Measurements from ENCODE around the gene SRI. TPM values are rescaled to one million over a fixed set of nuclear protein-coding genes. Genes with fewer than 3 reads are reported as not detected.

Gene SRI
- total RNA-seq, 2 experiments from 2014 or later, result 152 to 168 TPM

DNA sequence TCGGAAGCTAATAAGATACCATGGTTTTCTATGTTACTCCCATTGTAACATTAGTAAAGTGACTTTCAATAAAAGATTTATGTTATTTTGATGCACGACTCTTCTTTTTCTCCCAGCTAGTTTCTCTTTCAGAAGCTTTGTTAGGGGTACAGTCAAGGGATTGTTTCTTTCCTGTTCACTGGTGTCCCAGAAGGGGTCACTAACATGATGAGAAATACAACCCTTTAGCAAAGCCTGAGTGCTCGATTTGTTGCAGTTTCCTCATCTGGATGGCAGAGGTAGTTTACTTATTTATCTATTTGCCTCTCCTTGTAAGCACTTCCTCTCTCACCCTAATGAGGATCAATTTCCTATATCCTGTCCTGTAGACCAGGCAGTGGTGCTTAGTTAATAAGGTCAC, 17.0 kb downstream of the SRI start:
- Mint-ChIP-seq H3K4me1 (ENCODE audit: low read depth) (peaks cover 13% of the 10 kb centered on the region), H3K9me3 (no peaks in the 10 kb centered on the region), H3K27ac (no peak overlapping the region), H3K4me3 (no peak overlapping the region), H3K36me3 (ENCODE audit: low read depth) (peaks cover 36% of the 10 kb centered on the region), H3K27me3 (ENCODE audit: low read depth) (no peaks in the 10 kb centered on the region)
- DNase-seq, result no peak
- CTCF ChIA-PET, result interaction anchor here (0.7 kb wide), 1 partner anchor 732 kb away, joined by 3 read pairs; no protein-coding TSS in a partner anchor
- intact Hi-C loops (cut with micrococcal nuclease), result no loop called here

DNA sequence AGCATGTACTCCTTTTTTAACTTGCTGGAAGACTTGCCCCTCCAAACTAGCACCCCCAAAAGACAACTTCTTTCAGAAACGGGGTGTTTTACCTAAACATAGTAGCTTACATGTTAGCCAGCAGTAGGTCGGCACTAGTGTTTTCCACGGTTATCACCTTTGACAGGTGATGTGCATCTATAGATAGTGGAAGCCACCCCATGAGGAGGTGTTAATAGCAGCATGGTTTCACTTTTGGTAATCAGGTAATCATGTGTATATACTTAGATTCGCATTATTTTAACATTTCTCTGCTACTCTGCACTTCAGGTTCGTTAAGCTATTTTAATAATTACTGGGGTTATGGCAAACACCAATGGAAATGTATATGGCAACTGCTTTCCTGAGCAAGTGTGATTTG, 17.6 kb downstream of the SRI start:
- DNase-seq, result no peak
- H3K4me3 Mint-ChIP-seq, result no peak overlapping the region
- H3K4me1 Mint-ChIP-seq (ENCODE audit: low read depth), result peaks cover 13% of the 10 kb centered on the region
- CTCF ChIA-PET, result interaction anchor here (0.7 to 1.2 kb wide), 2 partner anchors 10 to 733 kb away, joined by 3 to 4 read pairs; no protein-coding TSS in a partner anchor
- peaks cover 32% of the 10 kb centered on the region for H3K36me3 Mint-ChIP-seq (ENCODE audit: low read depth)
- H3K9me3 Mint-ChIP-seq, result no peaks in the 10 kb centered on the region
- no peaks in the 10 kb centered on the region for H3K27me3 Mint-ChIP-seq (ENCODE audit: low read depth)
- intact Hi-C loops (cut with micrococcal nuclease), result no loop called here
- H3K27ac Mint-ChIP-seq, result no peak overlapping the region

DNA sequence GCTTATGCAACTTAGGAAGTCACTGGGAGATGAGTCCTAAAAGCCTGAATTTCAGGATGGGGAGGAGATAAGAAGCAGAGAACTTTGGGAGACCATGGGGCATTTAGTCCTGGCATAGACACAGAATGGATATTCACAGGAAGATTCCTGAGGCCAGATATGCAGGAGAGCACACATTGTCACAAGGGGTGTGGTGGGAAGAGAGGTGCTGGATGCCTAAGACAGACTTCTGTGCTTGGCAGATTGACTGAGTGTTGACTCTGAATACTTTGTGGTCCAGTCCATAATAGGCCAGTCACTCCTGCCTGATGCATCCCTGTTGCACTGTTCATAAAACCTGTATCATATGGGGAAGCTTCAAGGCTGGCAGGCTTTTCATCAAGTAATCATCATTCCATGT, 18.5 kb downstream of the SRI start:
- H3K27ac Mint-ChIP-seq, result no peak overlapping the region
- no peaks in the 10 kb centered on the region for H3K27me3 Mint-ChIP-seq (ENCODE audit: low read depth)
- peaks cover 13% of the 10 kb centered on the region for H3K4me1 Mint-ChIP-seq (ENCODE audit: low read depth)
- intact Hi-C loops (cut with micrococcal nuclease), result no loop called here
- CTCF ChIA-PET, result interaction anchor here (1.2 kb wide), 1 partner anchor 11 kb away, joined by 4 read pairs; no protein-coding TSS in a partner anchor
- no peak overlapping the region for H3K4me3 Mint-ChIP-seq
- peaks cover 29% of the 10 kb centered on the region for H3K36me3 Mint-ChIP-seq (ENCODE audit: low read depth)
- no peak for DNase-seq
- no peaks in the 10 kb centered on the region for H3K9me3 Mint-ChIP-seq

DNA sequence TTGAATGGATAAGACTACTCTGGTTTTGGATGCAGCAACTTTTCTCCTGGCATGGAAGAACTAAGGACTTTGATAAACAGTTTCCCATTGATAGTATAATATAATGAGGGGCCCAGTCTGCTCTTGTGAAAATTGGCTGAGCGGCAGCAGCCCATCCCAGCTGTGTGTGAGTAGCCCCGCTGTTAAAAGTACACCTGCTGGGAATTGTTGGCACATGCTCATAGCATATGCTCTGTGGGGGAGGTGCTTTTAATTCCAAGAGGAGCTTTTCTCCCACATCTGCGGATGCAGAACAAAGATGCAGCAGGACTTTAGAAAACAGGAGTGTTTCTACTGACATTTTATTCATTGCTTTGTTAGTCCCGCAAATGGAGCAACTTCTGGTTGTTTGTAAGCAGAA, 19.0 kb downstream of the SRI start:
- Mint-ChIP-seq H3K9me3 (no peaks in the 10 kb centered on the region), H3K27ac (no peak overlapping the region), H3K4me1 (ENCODE audit: low read depth) (peaks cover 13% of the 10 kb centered on the region), H3K4me3 (no peak overlapping the region), H3K27me3 (ENCODE audit: low read depth) (no peaks in the 10 kb centered on the region), H3K36me3 (ENCODE audit: low read depth) (peaks cover 23% of the 10 kb centered on the region)
- no peak for DNase-seq
- CTCF ChIA-PET, result no interaction called here
- intact Hi-C loops (cut with micrococcal nuclease), result no loop called here

DNA sequence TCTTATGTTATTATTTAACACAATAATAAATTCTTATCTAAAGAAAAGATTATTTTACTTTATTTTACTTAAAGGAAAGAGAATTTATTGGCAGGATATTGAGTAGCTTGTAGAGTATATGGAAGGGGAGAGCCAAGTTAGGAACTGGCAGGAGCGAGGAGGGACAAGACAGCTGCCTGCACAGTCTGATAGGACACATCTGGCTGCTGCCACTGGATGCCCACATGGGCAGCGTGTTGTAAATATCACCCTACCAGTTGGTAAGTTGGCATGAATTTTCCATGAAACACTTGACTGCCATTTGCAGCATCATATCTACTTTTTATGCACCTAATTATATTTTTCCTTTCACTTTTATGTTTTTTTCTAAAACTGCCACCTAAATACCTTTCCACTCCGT, 19.6 kb downstream of the SRI start:
- CTCF ChIA-PET, result no interaction called here
- intact Hi-C loops (cut with micrococcal nuclease), result no loop called here
- no peak for DNase-seq
- no peak overlapping the region for H3K4me3 Mint-ChIP-seq
- H3K27me3 Mint-ChIP-seq (ENCODE audit: low read depth), result no peaks in the 10 kb centered on the region
- H3K9me3 Mint-ChIP-seq, result no peaks in the 10 kb centered on the region
- H3K27ac Mint-ChIP-seq, result no peak overlapping the region
- H3K4me1 Mint-ChIP-seq (ENCODE audit: low read depth), result peaks cover 13% of the 10 kb centered on the region
- peaks cover 22% of the 10 kb centered on the region for H3K36me3 Mint-ChIP-seq (ENCODE audit: low read depth)

DNA sequence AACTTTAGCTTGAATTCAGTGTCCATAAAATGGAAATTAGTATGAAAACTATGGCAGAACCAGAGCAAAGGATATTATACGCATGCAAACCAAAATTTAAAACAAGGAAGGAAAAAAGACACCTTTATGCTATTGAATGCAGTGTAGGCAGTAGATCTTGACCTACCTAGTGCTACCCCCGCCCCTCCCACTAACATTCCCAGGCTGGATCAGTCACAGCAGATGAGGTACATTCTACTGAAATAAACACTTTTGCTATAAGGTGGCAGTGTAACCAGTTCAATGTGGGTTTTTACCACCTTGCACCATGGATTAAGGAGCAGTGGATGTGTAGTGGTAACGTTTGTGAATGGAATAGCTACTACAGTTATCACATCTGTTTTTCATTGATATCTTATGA, 27.9 kb downstream of the SRI start:
- H3K27me3 Mint-ChIP-seq (ENCODE audit: low read depth), result no peaks in the 10 kb centered on the region
- intact Hi-C loops (cut with micrococcal nuclease), result no loop called here
- H3K9me3 Mint-ChIP-seq, result no peaks in the 10 kb centered on the region
- H3K4me1 Mint-ChIP-seq (ENCODE audit: low read depth), result no peaks in the 10 kb centered on the region
- peaks cover 2% of the 10 kb centered on the region for H3K36me3 Mint-ChIP-seq (ENCODE audit: low read depth)
- no peak overlapping the region for H3K4me3 Mint-ChIP-seq
- CTCF ChIA-PET, result no interaction called here
- DNase-seq, result no peak
- H3K27ac Mint-ChIP-seq, result no peak overlapping the region

DNA sequence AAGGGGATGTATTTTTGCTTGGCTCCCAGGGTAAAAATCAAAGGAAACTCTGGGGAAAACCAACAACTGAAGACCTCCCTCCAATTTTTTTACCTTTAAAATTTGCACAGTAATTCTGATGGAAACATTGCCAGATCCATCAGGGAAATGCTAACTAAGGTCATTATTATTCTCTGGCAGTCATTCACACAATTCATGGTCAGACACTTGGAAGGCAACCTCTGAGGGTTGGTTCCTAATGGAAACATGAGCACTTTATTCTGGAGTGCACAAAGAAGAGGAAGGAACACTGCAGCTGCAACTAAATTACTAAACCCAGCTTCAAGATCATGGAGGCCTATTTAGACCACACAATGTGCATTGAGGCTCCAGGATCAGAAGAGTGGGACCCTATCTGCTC, 34.2 kb downstream of the SRI start:
- Mint-ChIP-seq H3K27me3 (ENCODE audit: low read depth) (no peaks in the 10 kb centered on the region), H3K4me1 (ENCODE audit: low read depth) (no peaks in the 10 kb centered on the region)

DNA sequence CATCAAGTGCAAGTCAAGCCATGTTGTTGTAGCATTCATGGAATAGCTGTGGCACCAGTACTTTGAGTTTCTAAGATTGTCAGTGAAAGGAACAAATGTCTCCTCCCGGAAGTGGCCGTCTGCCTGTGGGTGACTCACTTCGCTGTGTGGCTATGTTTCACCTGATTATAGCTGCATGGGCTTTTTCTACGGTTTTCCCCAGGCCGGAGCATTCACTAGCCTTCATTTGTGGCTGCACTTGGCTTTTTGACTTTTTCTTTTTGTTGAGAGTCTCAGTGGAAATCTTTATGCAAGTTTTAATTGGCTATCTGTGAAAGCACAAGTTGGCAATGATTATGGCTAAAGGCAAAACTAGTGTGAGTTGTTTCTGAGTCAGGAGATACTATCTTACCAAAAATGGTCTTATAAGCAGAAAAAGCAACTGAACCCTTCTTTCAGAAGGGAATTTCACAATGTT, 35.0 kb downstream of the SRI start:
- no peaks in the 10 kb centered on the region for H3K4me1 Mint-ChIP-seq (ENCODE audit: low read depth)
- intact Hi-C loops (cut with micrococcal nuclease), result no loop called here
- peaks cover 3% of the 10 kb centered on the region for H3K36me3 Mint-ChIP-seq (ENCODE audit: low read depth)
- H3K27me3 Mint-ChIP-seq (ENCODE audit: low read depth), result no peaks in the 10 kb centered on the region
- CTCF ChIA-PET, result no interaction called here
- H3K27ac Mint-ChIP-seq, result no peak overlapping the region
- H3K4me3 Mint-ChIP-seq, result no peak overlapping the region
- no peak for DNase-seq
- no peaks in the 10 kb centered on the region for H3K9me3 Mint-ChIP-seq

More for the DNA sequence above, 34.2 kb downstream of the SRI start:
- CTCF ChIA-PET, result no interaction called here
- no peak for DNase-seq
- peaks cover 3% of the 10 kb centered on the region for H3K36me3 Mint-ChIP-seq (ENCODE audit: low read depth)
- intact Hi-C loops (cut with micrococcal nuclease), result no loop called here
- H3K27ac Mint-ChIP-seq, result no peak overlapping the region
- no peak overlapping the region for H3K4me3 Mint-ChIP-seq
- no peaks in the 10 kb centered on the region for H3K9me3 Mint-ChIP-seq

DNA sequence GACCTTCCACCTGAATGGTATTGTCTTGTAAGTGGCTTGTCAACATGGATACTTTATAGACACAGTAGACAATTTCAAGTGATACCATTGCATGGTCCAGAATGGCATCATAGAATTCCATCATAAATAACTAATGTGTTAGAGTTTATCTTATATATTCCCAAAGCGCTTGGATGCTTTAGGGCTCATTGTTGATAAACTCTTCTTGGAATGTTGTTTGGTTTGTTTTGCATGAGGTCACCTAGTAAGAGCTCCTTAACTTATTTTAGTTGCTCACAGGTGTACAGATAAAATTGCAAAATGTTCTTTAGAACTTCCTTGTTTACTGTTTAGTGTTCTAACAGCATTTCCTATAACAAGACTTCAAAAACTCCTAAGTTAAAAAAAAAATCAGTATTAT, 36.8 kb downstream of the SRI start:
- CTCF ChIA-PET, result no interaction called here
- DNase-seq, result no peak
- no peak overlapping the region for H3K27ac Mint-ChIP-seq
- H3K4me3 Mint-ChIP-seq, result no peak overlapping the region
- peaks cover 3% of the 10 kb centered on the region for H3K36me3 Mint-ChIP-seq (ENCODE audit: low read depth)
- no peaks in the 10 kb centered on the region for H3K4me1 Mint-ChIP-seq (ENCODE audit: low read depth)
- intact Hi-C loops (cut with micrococcal nuclease), result no loop called here
- H3K9me3 Mint-ChIP-seq, result no peaks in the 10 kb centered on the region
- H3K27me3 Mint-ChIP-seq (ENCODE audit: low read depth), result no peaks in the 10 kb centered on the region

DNA sequence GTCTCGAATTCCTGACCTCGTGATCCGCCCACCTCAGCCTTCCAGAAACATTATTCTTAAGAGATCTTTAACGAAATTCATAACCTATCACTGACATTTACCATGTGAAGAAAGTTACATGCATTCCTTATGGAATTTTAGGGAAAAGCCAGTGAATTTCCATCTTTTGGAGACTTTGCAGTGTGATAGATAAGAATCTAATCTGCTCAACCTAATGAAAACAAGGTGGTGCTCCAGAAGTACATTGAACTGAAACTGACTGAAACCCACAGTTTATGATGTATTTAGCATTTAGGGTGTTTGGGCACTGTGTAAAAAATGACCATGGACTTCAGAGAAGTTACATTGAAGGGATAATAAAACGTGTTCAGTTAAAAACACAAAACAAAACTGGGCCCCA, 43.6 kb downstream of the SRI start:
- no peak for DNase-seq

DNA sequence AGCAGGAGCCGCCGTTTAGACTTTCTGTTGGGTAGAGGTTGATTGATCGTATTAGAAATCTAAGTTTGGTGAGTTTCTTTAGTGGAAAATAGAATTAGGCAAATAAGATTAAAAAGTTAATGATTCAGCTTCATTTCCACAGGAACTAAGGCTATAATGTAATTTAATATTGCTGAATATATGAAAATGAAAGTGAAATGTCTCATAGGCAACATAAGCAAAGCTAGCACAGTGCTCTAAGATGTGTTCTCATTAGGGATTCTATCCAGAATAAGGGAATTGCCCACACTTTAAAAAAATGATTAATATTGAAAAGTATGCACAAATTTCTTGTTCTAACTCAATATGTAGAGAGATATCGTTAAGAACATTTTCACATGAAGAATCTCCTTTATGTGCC, 47.0 kb downstream of the SRI start:
- intact Hi-C loops (cut with micrococcal nuclease), result no loop called here
- no peak overlapping the region for H3K4me3 Mint-ChIP-seq

More for the DNA sequence above, 43.6 kb downstream of the SRI start:
- intact Hi-C loops (cut with micrococcal nuclease), result no loop called here
- H3K36me3 Mint-ChIP-seq (ENCODE audit: low read depth), result no peaks in the 10 kb centered on the region
- H3K27ac Mint-ChIP-seq, result no peak overlapping the region
- no peak overlapping the region for H3K4me3 Mint-ChIP-seq
- H3K27me3 Mint-ChIP-seq (ENCODE audit: low read depth), result no peaks in the 10 kb centered on the region
- no peaks in the 10 kb centered on the region for H3K4me1 Mint-ChIP-seq (ENCODE audit: low read depth)
- CTCF ChIA-PET, result no interaction called here
- no peaks in the 10 kb centered on the region for H3K9me3 Mint-ChIP-seq

DNA sequence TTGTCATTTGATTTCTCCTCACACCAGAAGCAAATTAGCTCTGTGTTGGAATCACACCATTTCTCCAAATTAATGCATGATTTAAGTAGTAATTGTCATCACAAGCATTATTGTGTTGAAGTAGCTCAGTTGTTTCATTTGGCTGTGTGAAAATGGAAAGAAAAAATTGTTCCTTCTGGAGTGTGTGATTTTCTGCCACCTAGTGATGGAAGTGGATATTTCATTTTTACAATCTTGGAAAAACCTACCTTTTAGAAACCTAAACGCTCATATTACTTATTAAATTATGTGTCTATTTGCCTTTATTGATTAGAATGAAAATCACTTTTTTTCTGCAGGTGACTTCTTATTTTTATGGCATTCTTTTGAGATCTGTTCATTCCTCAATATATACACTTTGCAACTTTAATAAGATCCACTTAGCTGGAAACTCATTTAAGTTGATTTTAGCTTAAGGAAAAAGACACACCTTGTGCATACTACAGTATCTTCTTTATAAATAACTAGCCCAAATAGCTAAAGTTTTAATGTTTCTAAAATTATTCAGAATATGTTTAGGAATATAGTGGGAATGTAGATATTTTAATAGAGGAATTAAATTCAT, 50.0 kb downstream of the SRI start:
- H3K27ac Mint-ChIP-seq, result no peak overlapping the region

More for the DNA sequence above, 47.0 kb downstream of the SRI start:
- no peaks in the 10 kb centered on the region for H3K27me3 Mint-ChIP-seq (ENCODE audit: low read depth)
- no peak overlapping the region for H3K27ac Mint-ChIP-seq
- H3K9me3 Mint-ChIP-seq, result no peaks in the 10 kb centered on the region
- H3K36me3 Mint-ChIP-seq (ENCODE audit: low read depth), result no peaks in the 10 kb centered on the region
- no peaks in the 10 kb centered on the region for H3K4me1 Mint-ChIP-seq (ENCODE audit: low read depth)
- CTCF ChIA-PET, result no interaction called here
- DNase-seq, result no peak

DNA sequence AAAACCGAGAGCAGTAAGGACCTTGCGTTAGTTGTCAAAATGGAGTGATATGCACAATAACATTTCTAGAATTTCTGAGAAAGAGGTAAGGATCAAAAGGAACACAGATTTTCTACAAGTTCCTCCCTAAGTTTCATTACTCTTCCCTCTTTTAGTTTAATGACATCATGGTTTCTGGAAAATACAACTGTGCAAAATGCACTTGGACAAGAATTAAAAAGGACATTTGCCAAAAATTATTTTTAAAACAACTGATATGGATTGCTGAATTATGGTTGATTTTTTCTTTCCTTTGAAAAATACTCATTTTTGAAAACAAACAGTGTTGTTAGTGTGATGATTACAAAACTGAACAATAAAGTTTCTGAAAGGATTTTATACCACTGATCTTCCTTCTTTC, 52.1 kb downstream of the SRI start:
- Mint-ChIP-seq H3K27ac (no peak overlapping the region), H3K4me3 (no peak overlapping the region), H3K36me3 (ENCODE audit: low read depth) (no peaks in the 10 kb centered on the region), H3K4me1 (ENCODE audit: low read depth) (no peaks in the 10 kb centered on the region), H3K27me3 (ENCODE audit: low read depth) (no peaks in the 10 kb centered on the region), H3K9me3 (no peaks in the 10 kb centered on the region)
- DNase-seq, result no peak
- CTCF ChIA-PET, result no interaction called here
- intact Hi-C loops (cut with micrococcal nuclease), result loop anchor here (5.0 kb wide), 1 partner anchor 660 kb away; no protein-coding TSS in a partner anchor

More for the DNA sequence above, 50.0 kb downstream of the SRI start:
- no peak for DNase-seq
- Mint-ChIP-seq H3K4me3 (no peak overlapping the region), H3K4me1 (ENCODE audit: low read depth) (no peaks in the 10 kb centered on the region), H3K9me3 (no peaks in the 10 kb centered on the region), H3K36me3 (ENCODE audit: low read depth) (no peaks in the 10 kb centered on the region), H3K27me3 (ENCODE audit: low read depth) (no peaks in the 10 kb centered on the region)
- intact Hi-C loops (cut with micrococcal nuclease), result loop anchor here (1.0 to 5.0 kb wide), 2 partner anchors 372 to 663 kb away; no protein-coding TSS in a partner anchor
- CTCF ChIA-PET, result interaction anchor here (0.6 to 1.9 kb wide), 14 partner anchors 10 to 664 kb away, joined by 3 to 5 read pairs (median 3); partner anchors contain the start of gene ADAM22

All from activated naive CD4-positive, alpha-beta T cell treated with anti-CD3 and anti-CD28 coated beads for 36 hours (primary cell).